Activated CD4-positive, alpha-beta T cell treated with anti-CD3 and anti-CD28 coated beads, Interleukin-2, Interleukin-6, amounts not matched to agents 100 ng/mL and 50 ng/mL, durations not matched to agents 16 hours and 8 hours (primary cell): ENCODE data around the gene MID1IP1.

Source experiments
- DNase-seq: peaks from one replicate; pipeline ENCODE4 v3.0.0-alpha.2; 2020

The MID1IP1 gene

GRCh38 chrX:38800981-38801845 is at the start of gene MID1IP1:
Gene MID1IP1, plus strand, starts transcription at chrX:38801459. Its CDS starts 3,488 bp downstream, at chrX:38804947.
- DNase-seq = peak; percentile 88

DNA sequence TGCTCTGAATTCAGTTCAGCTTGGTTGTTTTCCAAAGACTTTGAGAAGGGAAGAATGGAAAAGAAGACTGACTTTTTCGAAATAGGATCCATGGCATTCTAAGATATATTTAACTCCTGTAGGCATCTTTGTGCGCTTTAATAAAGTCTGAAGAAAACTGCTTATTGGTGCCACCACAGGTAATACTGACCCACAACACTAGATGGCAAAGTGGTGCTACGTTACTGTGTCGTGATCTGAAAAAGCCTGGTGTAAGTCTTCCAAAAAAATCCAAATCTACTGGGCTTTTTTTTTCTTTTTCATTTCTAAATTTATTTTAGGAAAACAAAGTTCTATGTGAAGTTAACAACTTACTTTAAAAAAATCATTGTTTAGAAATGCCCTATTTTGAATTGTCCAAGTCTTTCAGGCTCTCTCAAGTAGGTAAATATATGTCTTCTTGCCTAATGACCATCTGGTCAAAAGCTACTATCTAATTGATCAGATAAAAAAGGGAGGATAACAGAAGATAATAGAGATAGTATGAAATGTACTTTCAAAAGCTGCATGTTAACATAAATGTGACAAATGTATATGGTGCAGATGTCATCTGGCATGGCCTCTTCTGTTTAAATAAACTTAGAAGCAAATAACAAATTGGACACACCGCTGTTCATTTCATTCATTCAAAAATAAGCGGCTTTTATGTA is 47.0 kb upstream of the MID1IP1 start:
- DNase-seq = peak; percentile 43

- no peak for DNase-seq
Measured at GRCh38 chrX:38754818-38755718, 46.2 kb upstream of the MID1IP1 start.

DNA sequence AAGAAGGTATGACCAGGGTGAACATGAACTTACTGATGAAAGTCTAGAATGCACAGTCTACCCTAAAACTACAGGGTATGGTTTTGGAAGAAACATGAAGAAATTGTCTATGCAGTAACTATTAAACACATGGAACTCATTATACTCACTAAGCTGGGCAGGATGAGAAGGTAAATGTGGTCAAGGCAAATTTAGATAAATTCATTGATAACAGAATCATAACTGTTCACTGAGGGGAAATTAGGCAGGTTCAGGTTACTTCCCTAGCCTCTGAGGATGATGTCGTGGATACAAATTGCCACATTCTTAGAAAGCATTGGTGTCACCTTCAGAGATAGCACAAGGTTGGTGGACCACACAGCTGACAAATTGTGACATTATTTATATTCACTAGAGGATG is 40.4 kb upstream of the MID1IP1 start:
- DNase-seq = no peak

DNA sequence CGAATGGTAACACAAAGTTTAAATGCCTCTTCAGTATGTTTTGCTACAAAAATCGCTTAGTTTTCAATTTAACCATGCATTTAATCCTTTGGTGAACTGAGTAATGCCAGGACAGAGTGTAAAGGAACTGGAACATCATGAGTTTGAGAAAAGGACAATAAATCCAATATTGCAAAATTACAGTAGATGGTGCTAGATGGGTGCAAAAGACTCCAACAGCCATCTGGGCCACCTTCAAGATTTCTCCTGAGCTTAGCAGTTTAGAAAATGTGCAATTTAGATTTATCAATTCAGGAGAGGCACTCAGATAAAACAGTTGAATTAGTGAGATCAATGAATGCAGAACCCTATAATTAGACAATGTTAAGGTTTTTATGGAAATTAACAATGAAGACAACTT is 33.2 kb upstream of the MID1IP1 start:
- peak; percentile 8 for DNase-seq

- no peak for DNase-seq
Measured at GRCh38 chrX:38770152-38770551, 31.1 kb upstream of the MID1IP1 start.

- DNase-seq = no peak
Measured at GRCh38 chrX:38774249-38774648, 27.0 kb upstream of the MID1IP1 start.

DNA sequence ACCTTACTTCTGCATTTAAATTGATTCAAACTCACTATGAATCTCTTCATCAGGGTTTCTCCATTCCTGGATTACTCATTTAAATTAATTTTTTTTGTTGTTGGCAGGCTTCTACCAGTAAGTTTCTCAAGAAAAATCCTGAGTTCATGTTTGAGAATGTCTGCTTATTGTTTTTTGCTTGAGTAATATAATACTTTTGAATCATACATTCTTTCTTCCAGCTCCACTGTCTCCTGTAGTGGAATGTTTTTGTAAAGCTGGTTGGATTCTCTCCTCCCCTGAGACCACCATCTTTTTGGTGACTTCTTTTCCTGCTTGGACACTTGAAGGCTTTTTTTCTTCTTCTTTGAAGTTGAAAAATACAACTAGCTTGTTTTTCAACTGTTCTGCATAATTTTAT is 4.3 kb upstream of the MID1IP1 start:
- DNase-seq = no peak

DNA sequence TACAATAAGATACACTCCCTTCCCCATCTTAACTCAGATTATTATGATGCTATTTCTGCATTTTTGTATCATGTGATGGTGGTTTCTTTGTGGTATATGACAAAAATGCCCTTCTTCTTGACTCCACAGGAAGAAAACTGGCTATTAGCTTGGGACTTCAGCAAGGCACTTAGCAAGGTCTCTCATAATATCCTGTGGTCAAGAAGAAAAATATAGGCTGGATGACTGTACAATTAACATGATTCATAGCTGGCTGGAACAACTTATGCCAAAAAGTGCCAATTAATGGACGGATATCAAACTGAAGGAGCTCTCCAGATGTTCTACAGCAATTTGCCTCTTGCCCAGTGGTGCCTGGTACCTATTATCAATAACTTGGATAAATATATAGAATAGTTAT is 2.3 kb upstream of the MID1IP1 start:
- DNase-seq = no peak

DNA sequence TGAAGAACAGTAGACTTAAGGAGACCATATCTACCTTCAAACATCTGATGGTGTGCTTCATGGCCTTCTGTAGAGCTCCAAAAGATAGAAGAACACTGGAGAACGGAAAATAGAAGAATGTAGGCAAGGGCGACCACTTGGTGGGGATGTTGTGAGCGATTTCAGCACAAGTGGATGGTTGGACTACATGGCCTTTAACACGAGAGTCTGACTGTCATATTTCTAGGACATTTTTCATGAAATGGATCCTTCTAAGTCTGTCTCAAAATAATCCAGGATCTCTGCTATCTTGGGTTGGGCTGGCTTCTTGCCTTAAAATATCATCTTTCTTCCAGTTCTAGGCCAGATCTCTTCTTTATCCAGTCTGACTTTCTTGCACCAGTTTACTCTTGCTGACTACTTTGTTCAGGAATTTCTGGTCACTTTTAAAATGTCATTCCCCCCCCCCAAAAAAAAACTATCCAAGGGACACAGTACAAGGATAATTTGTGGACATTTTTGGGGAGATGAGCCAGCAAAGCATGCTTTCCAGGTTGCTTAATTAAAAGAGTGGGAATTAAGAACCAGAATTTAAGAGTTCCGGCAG is 1.2 kb upstream of the MID1IP1 start:
- DNase-seq = no peak

- DNase-seq = no peak
Measured at GRCh38 chrX:38803243-38803587, 2.0 kb downstream of the MID1IP1 start.

GRCh38 chrX:38803588-38804431 is 2.6 kb downstream of the MID1IP1 start:
- DNase-seq = peak; percentile 89

DNA sequence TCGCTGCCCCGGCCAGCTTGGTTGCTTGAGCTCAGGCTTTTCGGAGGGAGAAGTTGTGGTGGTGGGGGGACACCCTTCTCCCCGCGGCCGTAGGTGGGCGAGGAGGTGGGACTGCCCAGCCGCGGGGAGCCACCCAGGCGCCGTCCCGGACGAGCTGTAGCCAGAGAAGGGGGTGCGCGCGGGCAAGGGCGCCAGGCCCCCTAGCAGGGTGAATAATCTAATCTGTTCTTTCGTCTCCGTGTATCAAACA is 3.1 kb downstream of the MID1IP1 start:
- no peak for DNase-seq

DNA sequence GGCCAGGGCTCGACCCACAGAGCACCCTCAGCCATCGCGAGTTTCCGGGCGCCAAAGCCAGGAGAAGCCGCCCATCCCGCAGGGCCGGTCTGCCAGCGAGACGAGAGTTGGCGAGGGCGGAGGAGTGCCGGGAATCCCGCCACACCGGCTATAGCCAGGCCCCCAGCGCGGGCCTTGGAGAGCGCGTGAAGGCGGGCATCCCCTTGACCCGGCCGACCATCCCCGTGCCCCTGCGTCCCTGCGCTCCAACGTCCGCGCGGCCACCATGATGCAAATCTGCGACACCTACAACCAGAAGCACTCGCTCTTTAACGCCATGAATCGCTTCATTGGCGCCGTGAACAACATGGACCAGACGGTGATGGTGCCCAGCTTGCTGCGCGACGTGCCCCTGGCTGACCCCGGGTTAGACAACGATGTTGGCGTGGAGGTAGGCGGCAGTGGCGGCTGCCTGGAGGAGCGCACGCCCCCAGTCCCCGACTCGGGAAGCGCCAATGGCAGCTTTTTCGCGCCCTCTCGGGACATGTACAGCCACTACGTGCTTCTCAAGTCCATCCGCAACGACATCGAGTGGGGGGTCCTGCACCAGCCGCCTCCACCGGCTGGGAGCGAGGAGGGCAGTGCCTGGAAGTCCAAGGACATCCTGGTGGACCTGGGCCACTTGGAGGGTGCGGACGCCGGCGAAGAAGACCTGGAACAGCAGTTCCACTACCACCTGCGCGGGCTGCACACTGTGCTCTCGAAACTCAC is 3.6 kb downstream of the MID1IP1 start:
- peak; percentile 37 for DNase-seq

- peak; percentile 72 for DNase-seq
Measured at GRCh38 chrX:38805432-38806389, 4.5 kb downstream of the MID1IP1 start.

DNA sequence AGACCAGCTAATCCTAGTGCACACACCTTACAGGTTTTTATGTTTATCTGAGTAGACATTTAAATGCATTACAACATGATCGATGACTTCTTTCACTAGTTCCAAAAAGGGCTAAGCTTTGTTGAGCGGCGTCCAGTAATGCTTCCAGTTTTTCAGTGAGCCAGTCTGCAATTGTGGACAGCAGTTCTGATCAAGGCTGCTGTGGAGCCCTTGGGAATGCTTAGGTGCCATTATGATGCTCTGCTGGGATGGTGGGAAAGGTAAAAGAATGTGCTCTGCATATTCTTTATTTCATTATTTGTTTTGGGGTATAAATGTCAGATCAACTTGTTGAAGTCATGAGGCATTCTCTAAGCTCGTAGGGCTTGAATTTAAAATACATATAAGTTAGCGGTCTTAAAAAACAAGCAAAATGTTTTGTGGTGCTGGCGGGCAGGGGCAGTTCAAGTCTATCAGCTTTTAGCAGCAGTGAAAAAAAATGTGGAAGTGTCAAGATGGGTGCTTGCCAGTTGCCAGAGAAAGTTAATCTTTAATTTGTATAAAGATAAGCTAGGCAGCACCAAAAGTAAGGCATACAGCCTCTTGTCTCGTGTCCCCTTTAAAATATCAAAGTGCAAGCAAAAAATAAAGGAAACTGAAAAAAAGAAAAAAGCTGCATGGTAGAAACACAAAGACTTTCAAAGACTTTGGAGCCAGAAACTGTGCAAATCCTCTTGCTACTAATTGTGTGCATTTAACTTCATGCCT is 5.8 kb downstream of the MID1IP1 start:
- DNase-seq = peak; percentile 4

DNA sequence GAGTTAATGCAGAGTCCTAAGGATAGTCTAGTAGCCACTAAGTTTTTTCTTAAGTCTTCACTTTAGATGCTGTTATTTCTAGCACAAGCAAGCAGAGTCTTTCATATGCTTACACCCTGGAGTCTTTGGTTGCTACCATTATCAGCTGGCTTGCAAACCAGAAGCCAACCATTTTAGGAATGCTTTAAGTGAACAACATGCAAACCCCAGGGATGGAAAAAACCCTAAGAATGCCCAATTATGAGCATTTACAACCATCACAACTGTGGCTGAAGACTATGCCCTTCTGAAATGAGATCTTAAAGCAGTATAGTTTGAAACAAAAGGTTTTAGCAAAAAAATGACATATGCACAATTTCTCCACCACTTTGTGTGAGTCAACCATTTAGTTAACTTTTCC is 6.6 kb downstream of the MID1IP1 start:
- peak; percentile 7 for DNase-seq

GRCh38 chrX:38811515-38812243 is 10.4 kb downstream of the MID1IP1 start:
- peak; percentile 32 for DNase-seq

- no peak for DNase-seq
Measured at GRCh38 chrX:38816155-38816554, 14.9 kb downstream of the MID1IP1 start.
